GM12801 (cell line): ENCODE measurements around the gene TMEM116.

Experiments
- CTCF ChIP-seq: IDR thresholded peaks from one replicate; pipeline ENCODE4 v1.5.1; 2011; ENCODE audit warnings: control low read depth; ENCODE audit not compliant: insufficient read length; ENCODE audit errors: extremely low read depth

TMEM116 gene

GRCh38 chr12:112015938-112016337 is 3.0 kb upstream of the TMEM116 start:
- no peak for TF ChIP-seq CTCF

GRCh38 chr12:112013601-112014402 is 837 bp upstream of the TMEM116 start:
- TF ChIP-seq CTCF, result no peak

GRCh38 chr12:112011685-112012084 is 1.3 kb downstream of the TMEM116 start:
- no peak for TF ChIP-seq CTCF

GRCh38 chr12:112010415-112011344 is 2.3 kb downstream of the TMEM116 start:
- no peak for TF ChIP-seq CTCF

- no peak for TF ChIP-seq CTCF
Observed at GRCh38 chr12:112008918-112009317, 4.0 kb downstream of the TMEM116 start.

- TF ChIP-seq CTCF, result no peak
Observed at GRCh38 chr12:112007945-112008344, 5.0 kb downstream of the TMEM116 start.
